ENCODE data around the gene COG8.
"Not testable (repeated sequence)": the region's sequence is repeated elsewhere in the genome, so short reads cannot be mapped to it uniquely, and the experiment has no call there.

Gene COG8

DNA sequence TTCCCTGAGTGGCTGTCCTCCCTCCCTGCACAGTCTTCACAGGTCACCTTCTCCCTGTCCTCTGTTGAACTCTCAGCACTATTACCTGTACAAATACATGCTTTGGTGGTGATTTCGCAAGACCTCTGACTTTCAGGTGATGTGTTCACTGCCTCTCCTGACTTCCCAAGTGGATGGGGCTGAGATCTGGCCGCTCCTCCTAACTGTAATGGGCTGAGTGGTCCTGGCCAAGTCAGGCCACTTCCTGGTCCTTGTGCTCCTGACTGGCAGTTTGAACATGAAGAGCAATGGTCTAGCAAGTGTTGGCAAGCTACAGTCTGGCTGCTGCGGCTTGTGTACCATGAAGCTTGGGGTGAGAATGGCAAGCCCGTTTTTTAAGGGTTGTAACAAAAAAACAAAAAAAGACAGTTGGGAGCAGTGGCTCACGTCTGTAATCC lies 23.9 kb upstream of the COG8 start:
- Histone ChIP-seq H3K36me3 (ENCODE audit: control insufficient read depth, low read length) (peaks cover 74% of the 10 kb centered on the region), H3K9me3 (ENCODE audit: control insufficient read depth, insufficient read depth, low read length) (no peaks in the 10 kb centered on the region), H3K4me3 (ENCODE audit: low read length) (no peak overlapping the region), H3K9me2 (replicated peaks; ENCODE audit: control insufficient read depth, low read length) (no peaks in the 10 kb centered on the region), H3K4me1 (ENCODE audit: control insufficient read depth, low read length) (peaks cover 51% of the 10 kb centered on the region), H3F3A (ENCODE audit: control insufficient read depth, insufficient read depth) (peaks cover 16% of the 10 kb centered on the region), H3K27me3 (ENCODE audit: control insufficient read depth, low read length) (no peaks in the 10 kb centered on the region), H3K4me2 (ENCODE audit: low read length) (no peak overlapping the region), H3K79me2 (ENCODE audit: control insufficient read depth, low read length) (peaks cover 29% of the 10 kb centered on the region), H4K20me1 (ENCODE audit: control insufficient read depth, insufficient read depth, low read depth, low read length) (no peaks in the 10 kb centered on the region), H3K27ac (ENCODE audit: low read depth, low read length) (no peak overlapping the region)
- TF ChIP-seq, protein P1, sequence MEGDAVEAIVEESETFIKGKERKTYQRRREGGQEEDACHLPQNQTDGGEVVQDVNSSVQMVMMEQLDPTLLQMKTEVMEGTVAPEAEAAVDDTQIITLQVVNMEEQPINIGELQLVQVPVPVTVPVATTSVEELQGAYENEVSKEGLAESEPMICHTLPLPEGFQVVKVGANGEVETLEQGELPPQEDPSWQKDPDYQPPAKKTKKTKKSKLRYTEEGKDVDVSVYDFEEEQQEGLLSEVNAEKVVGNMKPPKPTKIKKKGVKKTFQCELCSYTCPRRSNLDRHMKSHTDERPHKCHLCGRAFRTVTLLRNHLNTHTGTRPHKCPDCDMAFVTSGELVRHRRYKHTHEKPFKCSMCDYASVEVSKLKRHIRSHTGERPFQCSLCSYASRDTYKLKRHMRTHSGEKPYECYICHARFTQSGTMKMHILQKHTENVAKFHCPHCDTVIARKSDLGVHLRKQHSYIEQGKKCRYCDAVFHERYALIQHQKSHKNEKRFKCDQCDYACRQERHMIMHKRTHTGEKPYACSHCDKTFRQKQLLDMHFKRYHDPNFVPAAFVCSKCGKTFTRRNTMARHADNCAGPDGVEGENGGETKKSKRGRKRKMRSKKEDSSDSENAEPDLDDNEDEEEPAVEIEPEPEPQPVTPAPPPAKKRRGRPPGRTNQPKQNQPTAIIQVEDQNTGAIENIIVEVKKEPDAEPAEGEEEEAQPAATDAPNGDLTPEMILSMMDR (IDR thresholded peaks at IDR 0.05; ENCODE audit: low read depth, low read length, poor library complexity, severe bottlenecking), result no peak
- TF ChIP-seq EZH2phosphoT487 (IDR thresholded peaks at IDR 0.05; ENCODE audit: borderline replicate concordance, low read length), result no peak

GRCh38 chr16:69360070-69360469 lies 20.7 kb upstream of the COG8 start:
- not testable (repeated sequence) for H3K9me3 ChIP-seq (ENCODE audit: control insufficient read depth, insufficient read depth, low read length); H3K27ac ChIP-seq (ENCODE audit: low read depth, low read length)

DNA sequence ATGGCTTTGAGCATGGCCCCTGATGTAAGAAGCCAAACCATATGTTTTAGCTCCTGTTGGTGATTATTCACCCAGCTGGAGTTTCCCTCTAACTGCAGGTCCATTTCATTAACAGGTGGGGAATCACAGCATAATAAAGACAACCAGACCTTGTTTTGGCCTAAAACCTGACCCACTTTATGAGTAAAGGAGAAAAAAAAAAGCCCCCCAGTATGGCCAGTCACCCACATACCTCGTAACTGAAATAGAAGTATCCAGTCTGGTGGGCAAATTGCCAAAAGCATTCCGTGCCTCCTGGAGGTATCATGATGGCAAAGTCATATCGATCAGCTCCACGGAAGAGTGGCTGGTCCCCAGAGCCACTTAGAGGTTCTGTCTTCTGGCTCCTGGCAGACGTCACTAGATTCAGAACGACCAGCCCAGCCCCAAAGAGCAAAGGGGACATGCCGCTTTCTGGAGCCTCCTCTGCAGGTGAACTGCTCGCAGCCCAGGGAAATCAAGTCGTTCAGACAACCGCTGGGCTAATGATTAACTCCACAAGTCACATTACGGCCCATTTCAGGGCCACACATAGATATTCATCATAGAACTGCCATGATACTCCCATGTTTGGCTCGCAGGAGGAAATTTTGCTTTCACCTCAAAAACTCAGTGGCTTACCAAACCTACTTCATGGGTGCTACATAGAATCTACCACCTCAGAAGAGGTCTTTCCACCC lies 12.1 kb upstream of the COG8 start, which contains the start of gene TMED6:
TMED6 (minus strand) TSS at position 478 of the 719 bp plus-strand sequence; CDS start at position 445, 33 bp downstream.
- no peaks in the 10 kb centered on the region for H3K9me3 ChIP-seq (ENCODE audit: control insufficient read depth, insufficient read depth, low read length)
- no peak within 1 kb of the TSS for H3K27ac ChIP-seq (ENCODE audit: low read depth, low read length)
- no peaks in the 10 kb centered on the region for H3K79me2 ChIP-seq (ENCODE audit: control insufficient read depth, low read length)
- no peak within 1 kb of the TSS for H3K4me3 ChIP-seq (ENCODE audit: low read length)
- TF ChIP-seq EZH2phosphoT487 (IDR thresholded peaks at IDR 0.05; ENCODE audit: borderline replicate concordance, low read length), result no peak
- TF ChIP-seq, protein P1 (IDR thresholded peaks at IDR 0.05; ENCODE audit: low read depth, low read length, poor library complexity, severe bottlenecking), result no peak
- no peaks in the 10 kb centered on the region for H3K27me3 ChIP-seq (ENCODE audit: control insufficient read depth, low read length)
- H3K9me2 ChIP-seq (replicated peaks; ENCODE audit: control insufficient read depth, low read length), result no peaks in the 10 kb centered on the region
- H3K36me3 ChIP-seq (ENCODE audit: control insufficient read depth, low read length), result peaks cover 40% of the 10 kb centered on the region
- peaks cover 9% of the 10 kb centered on the region for H3F3A ChIP-seq (ENCODE audit: control insufficient read depth, insufficient read depth)
- no peaks in the 10 kb centered on the region for H4K20me1 ChIP-seq (ENCODE audit: control insufficient read depth, insufficient read depth, low read depth, low read length)
- H3K4me1 ChIP-seq (ENCODE audit: control insufficient read depth, low read length), result peaks cover under 1% of the 10 kb centered on the region; the same call in 1 of the 2 replicates
- no peak within 1 kb of the TSS for H3K4me2 ChIP-seq (ENCODE audit: low read length)

More at GRCh38 chr16:69360070-69360469, 20.7 kb upstream of the COG8 start:
- H3K79me2 ChIP-seq (ENCODE audit: control insufficient read depth, low read length), result peaks cover 13% of the 10 kb centered on the region
- peaks cover 13% of the 10 kb centered on the region for H3F3A ChIP-seq (ENCODE audit: control insufficient read depth, insufficient read depth)
- H3K4me1 ChIP-seq (ENCODE audit: control insufficient read depth, low read length), result peaks cover 59% of the 10 kb centered on the region
- not testable (repeated sequence) for H4K20me1 ChIP-seq (ENCODE audit: control insufficient read depth, insufficient read depth, low read depth, low read length); H3K4me3 ChIP-seq (ENCODE audit: low read length); H3K9me2 ChIP-seq (replicated peaks; ENCODE audit: control insufficient read depth, low read length); H3K4me2 ChIP-seq (ENCODE audit: low read length); H3K27me3 ChIP-seq (ENCODE audit: control insufficient read depth, low read length)
- peaks cover 66% of the 10 kb centered on the region for H3K36me3 ChIP-seq (ENCODE audit: control insufficient read depth, low read length)

DNA sequence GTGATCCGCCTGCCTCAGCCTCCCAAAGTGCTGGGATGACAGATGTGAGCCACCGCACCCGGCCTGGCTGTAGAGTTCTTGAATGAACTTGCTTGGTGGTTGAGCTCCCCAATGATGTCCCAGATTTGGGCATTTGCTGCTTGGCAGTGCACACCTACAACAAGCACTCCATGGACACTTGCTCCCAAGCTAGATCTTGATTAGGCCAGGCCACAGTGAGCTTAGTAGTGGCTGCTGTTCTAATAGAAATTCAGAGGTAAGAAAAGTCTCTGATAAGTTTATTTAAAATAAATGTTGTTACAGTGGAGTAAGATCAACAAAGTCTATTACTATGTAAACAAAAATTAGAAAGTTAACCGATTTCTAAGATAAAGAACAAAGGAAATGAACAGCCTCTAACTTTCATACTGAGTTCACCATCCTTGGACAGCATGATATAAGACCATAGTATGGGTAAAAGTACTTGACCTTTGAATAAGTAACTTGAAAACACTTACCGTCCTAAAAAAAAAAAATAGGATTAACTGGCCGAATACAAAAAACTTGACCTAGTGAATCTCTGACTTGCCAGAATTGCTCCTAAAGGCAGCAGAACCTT lies 11.3 kb upstream of the COG8 start:
- Histone ChIP-seq H4K20me1 (ENCODE audit: control insufficient read depth, insufficient read depth, low read depth, low read length) (no peaks in the 10 kb centered on the region; the same call in 1 of the 2 replicates), H3F3A (ENCODE audit: control insufficient read depth, insufficient read depth) (peaks cover 16% of the 10 kb centered on the region), H3K4me1 (ENCODE audit: control insufficient read depth, low read length) (peaks cover 8% of the 10 kb centered on the region), H3K4me2 (ENCODE audit: low read length) (no peak overlapping the region), H3K36me3 (ENCODE audit: control insufficient read depth, low read length) (peaks cover 40% of the 10 kb centered on the region), H3K27me3 (ENCODE audit: control insufficient read depth, low read length) (no peaks in the 10 kb centered on the region), H3K4me3 (ENCODE audit: low read length) (no peak overlapping the region), H3K27ac (ENCODE audit: low read depth, low read length) (no peak overlapping the region), H3K9me2 (replicated peaks; ENCODE audit: control insufficient read depth, low read length) (no peaks in the 10 kb centered on the region), H3K79me2 (ENCODE audit: control insufficient read depth, low read length) (no peaks in the 10 kb centered on the region), H3K9me3 (ENCODE audit: control insufficient read depth, insufficient read depth, low read length) (no peaks in the 10 kb centered on the region)
- TF ChIP-seq, protein P1 (IDR thresholded peaks at IDR 0.05; ENCODE audit: low read depth, low read length, poor library complexity, severe bottlenecking), result no peak
- no peak for TF ChIP-seq EZH2phosphoT487 (IDR thresholded peaks at IDR 0.05; ENCODE audit: borderline replicate concordance, low read length)

Data from DOHH2 (cell line).